ENCODE data around the gene SLC39A3. TPM values are rescaled to one million over a fixed set of nuclear protein-coding genes. Genes with fewer than 3 reads are reported as not detected.

The SLC39A3 gene
- total RNA-seq, 8 experiments from 2014 or later, result 13.7 to 33.4 (median 26.4) TPM

DNA sequence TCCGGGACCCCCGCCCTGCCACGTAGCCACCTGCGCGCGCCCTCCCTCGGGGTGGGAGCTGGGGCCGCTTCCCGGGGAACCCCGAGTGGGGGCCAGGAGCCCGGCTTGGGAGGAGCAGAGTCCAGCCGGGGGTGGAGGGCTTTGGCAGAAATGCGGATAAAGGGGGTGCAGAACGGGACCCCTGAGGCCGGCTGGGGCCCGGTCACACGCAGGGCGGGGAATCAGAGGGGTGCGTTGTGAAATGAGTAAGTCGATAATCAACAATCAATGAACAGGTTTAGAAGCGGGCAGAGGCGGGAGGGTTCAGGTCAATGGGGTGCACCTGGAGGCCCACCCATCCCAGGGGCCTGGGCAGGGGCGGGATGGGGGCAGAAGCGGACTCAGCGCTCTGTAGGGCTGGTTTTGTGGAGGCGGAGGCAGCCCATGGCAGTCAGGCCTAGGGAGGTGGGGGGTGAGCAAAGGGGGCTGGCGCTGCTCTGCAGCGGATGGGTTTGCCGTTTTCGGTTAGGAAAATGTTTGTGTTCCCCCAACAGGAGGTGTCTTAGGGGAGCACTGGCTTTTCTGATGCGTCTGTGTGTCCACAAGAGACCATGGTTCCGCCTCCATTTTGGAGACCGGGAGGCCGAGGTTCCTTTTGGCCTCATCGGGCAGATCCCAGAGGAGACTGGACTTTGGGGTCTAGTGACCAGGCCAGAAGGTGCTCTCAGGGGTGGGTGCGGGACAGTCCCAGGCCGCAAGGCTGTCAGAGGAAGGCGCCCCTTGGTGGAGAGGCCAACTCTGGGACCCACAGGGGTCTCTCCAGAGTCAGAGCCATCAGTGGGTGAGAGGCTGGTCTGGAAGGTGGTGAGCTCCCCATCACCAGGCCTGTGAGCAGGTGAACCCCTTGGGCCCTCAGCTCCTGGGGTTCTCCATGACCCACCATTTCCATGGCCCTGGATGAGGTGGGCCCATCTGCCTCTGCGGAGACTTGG lies 18.0 kb downstream of the SLC39A3 start:
- Histone ChIP-seq H3K4me3 (peak overlapping the region; percentile 50 to 99 (median 89)), H3K4me1 (replicated peaks in 1 of 2) (peaks cover 18% of the 10 kb centered on the region in 2 donors), H3K27ac (peak overlapping the region in 1 of 2 donors; percentile 20)
- ATAC-seq (replicated peaks in 6 of 8), result peak in 4 of 8 experiments; percentile 4 to 19 (median 9)
- in situ Hi-C loops (cut with MboI; ENCODE audit: low pct_unique_long_range_greater_than_20kb in 2 of 9, low sequenced_read_pairs in 9 of 9, unreplicated experiment in 9 of 9), result no loop called here
- 92% methylated on average over 2 of the region's 39 CpGs; no CpG with 5 or more reads in 9 of the 10 experiments for WGBS, 10 experiments

DNA sequence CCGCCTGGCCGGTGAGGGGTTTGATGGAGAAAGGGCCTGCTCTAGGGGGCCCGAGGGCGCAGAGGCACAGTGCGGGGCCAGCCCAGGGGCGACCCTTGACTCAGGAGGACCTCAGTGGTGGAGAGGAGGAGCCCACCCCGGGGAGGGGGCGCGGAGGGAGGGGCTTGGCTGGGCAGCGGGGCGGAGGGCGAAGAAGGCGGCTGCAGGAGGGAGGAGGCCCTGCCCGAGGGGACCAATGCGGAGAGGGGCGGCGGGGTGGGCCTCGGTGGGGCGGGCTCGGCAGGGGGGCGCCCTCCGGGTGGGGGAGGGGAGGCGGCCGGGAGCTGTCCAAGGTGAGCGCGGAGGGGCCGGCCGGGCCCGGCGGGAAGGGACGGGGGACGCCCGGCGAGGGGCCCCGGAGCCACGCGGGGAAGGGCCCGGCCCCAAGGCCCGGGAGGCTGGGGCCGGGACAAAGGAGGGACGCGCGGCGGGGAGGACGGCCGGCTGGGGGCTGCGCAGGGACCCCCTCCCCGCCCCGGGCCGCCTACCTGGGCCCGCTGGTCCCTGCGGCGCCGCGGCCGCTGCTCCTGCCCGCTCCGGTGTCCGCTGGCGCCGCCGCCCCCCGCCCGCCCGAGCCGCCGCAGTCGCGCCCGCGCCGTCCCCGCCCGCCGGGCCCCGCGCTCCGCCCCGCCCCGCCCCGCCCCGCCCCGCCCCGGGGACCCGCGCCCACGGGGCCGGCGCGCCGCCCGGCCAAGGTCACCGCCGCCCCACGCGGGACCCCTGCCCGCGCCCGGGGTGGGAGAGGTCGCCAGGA lies 18.8 kb downstream of the SLC39A3 start, which contains the start of gene DIRAS1:
DIRAS1 (minus strand) TSS at position 596 of the 793 bp plus-strand sequence. CDS start 3,566 bp downstream, outside the sequence.
- Histone ChIP-seq H3K4me3 (peak within 1 kb of the TSS; percentile 50 to 99 (median 89)), H3K27ac (peak within 1 kb of the TSS in 1 of 2 donors; percentile 73), H3K4me1 (replicated peaks in 1 of 2) (peaks cover 18% of the 10 kb centered on the region in 2 donors)
- peak in 6 of 8 experiments; percentile 17 to 51 (median 38) for ATAC-seq (replicated peaks in 6 of 8)
- in situ Hi-C loops (cut with MboI; ENCODE audit: low pct_unique_long_range_greater_than_20kb in 2 of 9, low sequenced_read_pairs in 9 of 9, unreplicated experiment in 9 of 9), result no loop called here
- WGBS, 10 experiments, result 0% methylated on average over 1 of the region's 100 CpGs; no CpG with 5 or more reads in 9 of the 10 experiments

DNA sequence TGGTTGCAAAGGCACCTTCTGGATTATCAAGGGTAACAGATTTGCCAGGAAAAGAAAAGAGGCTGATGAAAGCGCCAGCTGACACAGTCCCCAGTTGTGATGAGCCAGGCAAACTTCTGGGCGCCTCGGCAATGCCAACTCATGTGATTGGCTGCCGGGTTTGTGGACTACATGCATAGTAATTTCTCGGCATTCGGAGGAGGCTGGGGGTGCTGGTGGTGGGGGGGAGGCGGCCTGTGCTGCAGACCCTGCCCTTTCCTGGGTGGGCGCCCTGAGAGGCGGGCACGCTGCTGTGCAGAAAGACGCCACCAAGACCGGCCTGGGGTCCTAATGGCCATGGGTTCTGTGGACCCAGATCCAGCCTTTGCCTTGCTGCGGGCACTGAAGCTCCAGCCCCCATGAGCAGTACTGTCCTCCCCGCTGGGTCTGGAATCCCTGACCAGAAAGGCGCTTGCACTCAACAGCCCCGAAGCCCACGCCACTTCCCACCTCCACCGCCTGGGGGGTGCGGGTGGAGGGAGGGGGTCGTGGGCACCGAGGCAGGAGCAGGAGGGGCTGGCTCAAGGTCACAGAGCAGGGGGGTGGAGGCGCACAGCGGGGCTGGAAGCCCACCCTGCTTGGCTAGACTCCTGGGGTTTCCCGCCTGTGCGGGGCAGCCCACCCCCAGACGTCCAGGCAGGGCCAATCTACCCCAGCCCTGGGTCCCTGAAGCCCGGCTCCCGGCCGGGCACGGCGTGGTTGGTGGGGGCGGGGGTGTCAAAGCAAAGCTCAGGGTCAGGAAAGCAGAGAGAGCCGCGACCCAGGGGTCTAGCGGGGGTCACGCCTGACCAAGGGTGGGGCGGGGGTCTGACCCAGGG lies 19.7 kb downstream of the SLC39A3 start:
- peak in 7 of 8 experiments; percentile 3 to 27 (median 17) for ATAC-seq (replicated peaks in 6 of 8)
- Histone ChIP-seq H3K4me1 (replicated peaks in 1 of 2) (peaks cover 18% of the 10 kb centered on the region in 2 donors), H3K27ac (no peak overlapping the region), H3K4me3 (peak overlapping the region; percentile 50 to 99 (median 89))
- in situ Hi-C loops (cut with MboI; ENCODE audit: low pct_unique_long_range_greater_than_20kb in 2 of 9, low sequenced_read_pairs in 9 of 9, unreplicated experiment in 9 of 9), result no loop called here
- WGBS, 10 experiments, result 28 to 60% methylated on average over 1 to 5 of the region's 37 CpGs; no CpG with 5 or more reads in 8 of the 10 experiments

DNA sequence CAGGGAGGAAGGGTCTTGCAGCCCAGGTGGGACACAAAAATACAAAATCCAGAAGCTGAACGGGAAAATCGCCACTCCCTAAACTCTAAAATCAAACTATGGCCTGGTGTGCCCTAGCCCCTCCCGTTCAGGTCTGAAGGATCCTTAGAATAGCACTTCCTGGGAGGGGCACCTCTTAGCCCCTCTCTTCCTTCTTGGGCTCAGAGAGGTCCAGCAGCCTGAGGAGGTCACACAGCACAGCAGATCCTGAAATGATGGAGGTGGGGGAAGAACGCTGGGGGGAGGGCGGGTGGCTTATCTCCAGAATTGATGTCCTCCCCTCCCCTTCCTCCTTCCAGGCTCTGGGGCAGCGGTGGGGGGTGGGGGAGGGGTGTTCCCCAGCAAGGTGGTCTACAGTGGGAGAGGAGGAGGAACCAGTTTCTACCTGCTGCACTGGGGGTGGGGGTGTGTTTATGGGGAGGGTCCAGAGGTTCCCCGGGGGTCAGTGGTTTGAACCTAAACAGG lies 20.5 kb downstream of the SLC39A3 start:
- Histone ChIP-seq H3K4me1 (replicated peaks in 1 of 2) (peaks cover 18% of the 10 kb centered on the region in 2 donors), H3K4me3 (peak overlapping the region in 3 of 5 donors; percentile 89 to 99 (median 90)), H3K27ac (no peak overlapping the region)
- WGBS, 10 experiments, result 0 to 71% (median 44%) methylated on average over 1 to 3 of the region's 7 CpGs; no CpG with 5 or more reads in 6 of the 10 experiments
- in situ Hi-C loops (cut with MboI; ENCODE audit: low pct_unique_long_range_greater_than_20kb in 2 of 9, low sequenced_read_pairs in 9 of 9, unreplicated experiment in 9 of 9), result no loop called here
- ATAC-seq (replicated peaks in 6 of 8), result no peak

DNA sequence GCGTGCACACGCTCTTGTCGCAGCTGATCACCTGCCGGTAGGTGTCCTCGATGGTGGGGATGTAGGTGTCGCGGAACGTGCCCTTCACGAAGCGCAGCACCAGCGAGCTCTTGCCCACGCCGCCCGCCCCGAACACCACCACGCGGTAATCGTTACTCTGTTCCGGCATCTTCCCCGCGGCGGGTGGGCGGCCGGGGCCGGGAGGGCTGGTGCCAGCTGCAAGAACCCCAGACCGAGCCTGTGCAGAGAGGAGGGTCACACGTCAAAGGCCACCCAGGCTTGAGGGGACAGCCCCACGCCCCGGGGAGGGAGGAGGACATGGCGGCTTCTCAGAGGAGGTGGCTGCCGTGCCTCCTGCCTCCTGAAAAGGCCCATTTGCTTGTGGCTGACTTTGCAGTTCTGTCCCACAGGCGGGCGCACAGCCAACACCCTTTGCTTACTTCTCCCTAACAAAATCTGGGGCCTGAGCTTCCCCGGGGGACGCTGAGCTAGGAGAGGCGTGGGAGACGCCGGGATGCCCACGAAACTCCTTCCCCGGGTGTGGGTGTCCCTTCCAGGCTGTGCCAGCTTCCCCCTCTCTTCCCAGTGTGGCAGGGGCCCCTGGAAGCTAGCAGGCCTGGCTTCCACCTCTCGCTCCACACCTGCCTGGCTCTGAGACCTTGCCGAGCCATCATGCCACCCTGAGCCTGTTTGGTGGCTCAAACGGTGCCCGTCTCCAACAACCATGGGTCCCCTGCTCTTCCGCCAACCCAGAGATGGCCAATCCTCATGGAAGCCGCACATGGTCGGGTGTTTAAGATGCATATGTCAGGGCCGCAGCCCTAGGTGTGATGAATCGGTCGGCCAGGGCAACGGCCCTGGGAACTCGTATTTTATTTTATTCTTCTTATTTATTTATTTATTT lies 21.9 kb downstream of the SLC39A3 start:
- 73 to 93% (median 84%) methylated on average over 3 to 23 of the region's 52 CpGs; no CpG with 5 or more reads in 4 of the 10 experiments for WGBS, 10 experiments
- in situ Hi-C loops (cut with MboI; ENCODE audit: low pct_unique_long_range_greater_than_20kb in 2 of 9, low sequenced_read_pairs in 9 of 9, unreplicated experiment in 9 of 9), result no loop called here
- Histone ChIP-seq H3K4me3 (no peak overlapping the region), H3K27ac (no peak overlapping the region), H3K4me1 (replicated peaks in 1 of 2) (peaks cover 13% of the 10 kb centered on the region in 2 donors)
- ATAC-seq (replicated peaks in 6 of 8), result no peak

DNA sequence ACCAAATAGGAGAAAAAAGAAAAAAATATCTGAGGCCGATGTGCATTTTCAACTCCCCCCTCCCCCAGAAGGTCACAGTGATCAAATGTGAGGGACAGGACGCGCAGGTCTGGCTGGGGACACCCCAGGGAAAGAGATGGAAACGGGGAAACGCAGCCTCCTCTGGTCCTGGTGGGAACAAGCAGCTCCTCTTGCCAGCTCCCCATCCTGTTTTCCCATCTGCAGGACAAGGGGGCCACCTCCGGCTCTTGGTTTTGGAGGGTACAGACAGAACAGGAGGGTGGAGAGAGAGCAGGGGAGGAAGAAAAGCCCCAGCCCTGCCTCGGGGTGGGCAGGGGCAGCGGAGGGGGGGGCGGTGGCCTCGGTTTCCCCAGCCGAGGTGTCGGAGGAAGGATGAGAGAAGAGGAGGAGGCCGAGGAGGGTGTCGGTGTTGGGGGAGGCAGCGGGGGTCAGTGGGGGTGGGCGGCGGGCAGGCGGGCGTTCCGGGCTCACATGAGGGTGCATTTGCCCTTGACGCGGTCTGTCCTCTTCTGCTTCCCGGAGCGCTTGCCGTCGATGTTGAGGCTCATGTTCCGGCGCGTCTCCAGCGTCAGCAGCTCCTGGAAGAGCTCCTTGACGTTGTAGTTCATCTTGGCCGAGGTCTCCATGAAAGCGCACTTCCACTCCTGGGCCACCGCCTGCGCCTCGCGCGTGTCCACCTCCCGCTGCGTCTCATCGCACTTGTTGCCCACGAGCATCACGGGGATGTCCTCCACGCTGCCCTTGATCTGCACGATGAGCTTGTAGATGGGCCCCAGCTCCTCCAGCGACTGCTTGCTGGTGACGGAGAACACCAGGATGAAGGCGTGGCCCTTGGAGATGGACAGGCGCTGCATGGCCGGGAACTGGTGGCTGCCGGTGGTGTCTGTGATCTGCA lies 22.8 kb downstream of the SLC39A3 start:
- Histone ChIP-seq H3K27ac (no peak overlapping the region), H3K4me3 (no peak overlapping the region), H3K4me1 (replicated peaks in 1 of 2) (peaks cover 11% of the 10 kb centered on the region in 2 donors)
- in situ Hi-C loops (cut with MboI; ENCODE audit: low pct_unique_long_range_greater_than_20kb in 2 of 9, low sequenced_read_pairs in 9 of 9, unreplicated experiment in 9 of 9), result no loop called here
- ATAC-seq (replicated peaks in 6 of 8), result no peak
- 60 to 100% (median 90%) methylated on average over 1 to 7 of the region's 51 CpGs; no CpG with 5 or more reads in 5 of the 10 experiments for WGBS, 10 experiments

DNA sequence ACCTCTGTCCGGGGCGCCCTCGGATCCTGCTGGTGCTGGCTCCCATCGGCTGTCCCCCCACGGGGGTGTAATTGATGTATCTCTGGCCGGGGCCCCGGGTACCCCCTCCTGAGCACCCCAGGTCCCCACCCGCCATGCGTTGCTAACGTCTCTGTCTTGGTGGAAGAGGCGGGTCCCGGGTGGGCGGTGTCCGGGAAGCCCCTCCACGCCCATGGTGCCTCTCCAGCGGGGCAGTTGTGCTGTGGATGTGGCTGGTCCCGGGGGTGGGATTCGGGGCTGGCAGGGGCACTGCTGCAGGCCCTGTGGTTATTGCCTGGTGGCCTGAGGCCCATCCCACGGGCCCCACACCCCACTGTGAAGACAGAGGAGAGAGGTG lies 23.6 kb downstream of the SLC39A3 start:
- Histone ChIP-seq H3K4me1 (replicated peaks in 1 of 2) (peaks cover 7 to 9% of the 10 kb centered on the region in 2 donors), H3K27ac (no peak overlapping the region), H3K4me3 (no peak overlapping the region)
- in situ Hi-C loops (cut with MboI; ENCODE audit: low pct_unique_long_range_greater_than_20kb in 2 of 9, low sequenced_read_pairs in 9 of 9, unreplicated experiment in 9 of 9), result no loop called here
- WGBS, 10 experiments, result no CpG with 5 or more reads among the region's 19 CpGs
- no peak for ATAC-seq (replicated peaks in 6 of 8)

DNA sequence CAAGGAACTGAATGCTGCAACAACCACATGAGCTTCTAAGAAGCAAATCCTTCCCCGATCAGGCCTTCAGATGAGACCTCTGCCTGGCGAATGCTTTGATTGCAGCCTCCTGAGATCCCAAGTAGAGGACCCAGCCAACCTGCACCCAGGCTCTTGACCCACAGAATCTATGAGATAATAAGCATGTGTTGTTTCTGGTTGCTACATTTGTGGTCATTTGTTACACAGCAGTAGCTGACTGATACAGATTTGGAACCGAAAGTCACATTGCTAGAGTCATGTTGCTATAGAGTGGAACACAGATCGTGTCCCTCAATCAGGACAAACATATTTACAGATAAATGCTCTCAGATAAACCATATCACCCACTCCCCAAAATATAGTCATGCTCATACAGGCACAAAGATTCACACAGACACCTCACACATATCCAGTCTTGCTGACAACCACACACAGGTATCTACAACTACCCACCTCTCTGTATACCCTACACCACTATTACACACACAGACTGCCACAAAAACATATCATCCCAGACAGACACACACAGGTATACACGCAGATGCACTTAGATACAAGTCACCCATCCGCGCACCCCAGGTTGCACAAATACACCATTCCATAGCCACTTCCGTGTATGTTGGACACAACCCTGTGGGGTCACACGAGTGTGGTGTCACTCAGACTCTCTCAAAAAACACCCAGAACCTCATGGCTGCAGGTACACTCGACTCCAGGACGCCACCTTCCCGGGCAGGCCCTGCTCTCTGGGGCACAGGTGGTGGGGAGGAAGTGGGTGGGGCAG lies 24.1 kb downstream of the SLC39A3 start:
- in situ Hi-C loops (cut with MboI; ENCODE audit: low pct_unique_long_range_greater_than_20kb in 2 of 9, low sequenced_read_pairs in 9 of 9, unreplicated experiment in 9 of 9), result no loop called here
- H3K4me1 ChIP-seq (replicated peaks in 1 of 2), result peaks cover 7 to 8% of the 10 kb centered on the region in 2 donors
- WGBS, 10 experiments, result 50 to 100% (median 96%) methylated on average over 1 to 7 of the region's 12 CpGs; no CpG with 5 or more reads in 4 of the 10 experiments
- no peak overlapping the region for H3K27ac ChIP-seq
- no peak for ATAC-seq (replicated peaks in 6 of 8)
- H3K4me3 ChIP-seq, result no peak overlapping the region

DNA sequence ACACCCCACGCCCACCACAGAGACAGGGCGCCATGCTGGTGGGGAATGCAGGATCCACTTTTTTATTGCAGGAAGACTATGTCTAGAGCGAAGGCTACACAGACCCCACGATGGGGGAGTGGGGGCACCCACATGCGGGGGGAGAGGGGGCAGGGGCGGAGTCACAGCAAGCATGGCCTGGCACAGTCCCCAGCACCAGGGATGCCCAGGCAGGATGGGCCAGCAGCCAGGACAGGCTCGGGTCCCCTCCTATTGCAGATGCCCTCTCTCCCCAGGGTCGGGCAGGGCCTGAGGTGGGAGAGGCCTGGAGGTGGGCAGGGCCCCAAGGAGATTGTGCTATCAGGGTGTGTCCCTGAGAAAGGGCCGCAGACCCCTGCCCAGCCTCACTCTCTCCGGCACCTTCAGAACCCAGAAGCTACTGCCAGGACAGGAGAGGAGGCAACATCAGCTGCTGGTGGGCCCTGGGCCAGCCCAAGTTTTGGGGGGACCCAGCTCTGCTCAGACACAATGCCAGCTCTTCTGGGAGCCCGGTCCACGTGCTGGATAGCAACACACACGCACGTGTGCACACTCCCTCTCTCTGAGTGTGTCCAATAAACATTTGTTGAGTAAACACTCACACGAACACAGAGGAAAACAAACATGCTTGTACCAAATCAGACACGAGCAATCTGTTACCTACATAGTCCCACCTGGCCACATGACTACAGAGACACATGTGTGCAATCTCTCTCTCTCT lies 25.1 kb downstream of the SLC39A3 start:
- ATAC-seq (replicated peaks in 6 of 8), result no peak
- in situ Hi-C loops (cut with MboI; ENCODE audit: low pct_unique_long_range_greater_than_20kb in 2 of 9, low sequenced_read_pairs in 9 of 9, unreplicated experiment in 9 of 9), result no loop called here
- no peaks in the 10 kb centered on the region for H3K4me1 ChIP-seq (replicated peaks in 1 of 2)
- no peak overlapping the region for H3K4me3 ChIP-seq
- WGBS, 10 experiments, result 80 to 100% (median 85%) methylated on average over 1 to 2 of the region's 16 CpGs; no CpG with 5 or more reads in 6 of the 10 experiments
- H3K27ac ChIP-seq, result no peak overlapping the region
